ENCODE results near the gene SCML1.

- TF ChIP-seq, protein P1, sequence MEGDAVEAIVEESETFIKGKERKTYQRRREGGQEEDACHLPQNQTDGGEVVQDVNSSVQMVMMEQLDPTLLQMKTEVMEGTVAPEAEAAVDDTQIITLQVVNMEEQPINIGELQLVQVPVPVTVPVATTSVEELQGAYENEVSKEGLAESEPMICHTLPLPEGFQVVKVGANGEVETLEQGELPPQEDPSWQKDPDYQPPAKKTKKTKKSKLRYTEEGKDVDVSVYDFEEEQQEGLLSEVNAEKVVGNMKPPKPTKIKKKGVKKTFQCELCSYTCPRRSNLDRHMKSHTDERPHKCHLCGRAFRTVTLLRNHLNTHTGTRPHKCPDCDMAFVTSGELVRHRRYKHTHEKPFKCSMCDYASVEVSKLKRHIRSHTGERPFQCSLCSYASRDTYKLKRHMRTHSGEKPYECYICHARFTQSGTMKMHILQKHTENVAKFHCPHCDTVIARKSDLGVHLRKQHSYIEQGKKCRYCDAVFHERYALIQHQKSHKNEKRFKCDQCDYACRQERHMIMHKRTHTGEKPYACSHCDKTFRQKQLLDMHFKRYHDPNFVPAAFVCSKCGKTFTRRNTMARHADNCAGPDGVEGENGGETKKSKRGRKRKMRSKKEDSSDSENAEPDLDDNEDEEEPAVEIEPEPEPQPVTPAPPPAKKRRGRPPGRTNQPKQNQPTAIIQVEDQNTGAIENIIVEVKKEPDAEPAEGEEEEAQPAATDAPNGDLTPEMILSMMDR (IDR thresholded peaks at IDR 0.05; ENCODE audit: insufficient read depth, low read length) = no peak
- TF ChIP-seq REST (IDR thresholded peaks at IDR 0.05; ENCODE audit: insufficient replicate concordance, low read depth) (no peak), GABPA (IDR thresholded peaks at IDR 0.05; ENCODE audit: low read depth) (no peak)
Observed at GRCh38 chrX:17700976-17701375, 36.3 kb upstream of the SCML1 start.

All from HL-60 (cell line).